ENCODE results near the gene CEACAM20.
A peak's percentile ranks its signal among the peaks of the same experiment; 100 is the strongest.
"Not testable (repeated sequence)": the region's sequence is repeated elsewhere in the genome, so short reads cannot be mapped to it uniquely, and the experiment has no call there.

Gene CEACAM20

DNA sequence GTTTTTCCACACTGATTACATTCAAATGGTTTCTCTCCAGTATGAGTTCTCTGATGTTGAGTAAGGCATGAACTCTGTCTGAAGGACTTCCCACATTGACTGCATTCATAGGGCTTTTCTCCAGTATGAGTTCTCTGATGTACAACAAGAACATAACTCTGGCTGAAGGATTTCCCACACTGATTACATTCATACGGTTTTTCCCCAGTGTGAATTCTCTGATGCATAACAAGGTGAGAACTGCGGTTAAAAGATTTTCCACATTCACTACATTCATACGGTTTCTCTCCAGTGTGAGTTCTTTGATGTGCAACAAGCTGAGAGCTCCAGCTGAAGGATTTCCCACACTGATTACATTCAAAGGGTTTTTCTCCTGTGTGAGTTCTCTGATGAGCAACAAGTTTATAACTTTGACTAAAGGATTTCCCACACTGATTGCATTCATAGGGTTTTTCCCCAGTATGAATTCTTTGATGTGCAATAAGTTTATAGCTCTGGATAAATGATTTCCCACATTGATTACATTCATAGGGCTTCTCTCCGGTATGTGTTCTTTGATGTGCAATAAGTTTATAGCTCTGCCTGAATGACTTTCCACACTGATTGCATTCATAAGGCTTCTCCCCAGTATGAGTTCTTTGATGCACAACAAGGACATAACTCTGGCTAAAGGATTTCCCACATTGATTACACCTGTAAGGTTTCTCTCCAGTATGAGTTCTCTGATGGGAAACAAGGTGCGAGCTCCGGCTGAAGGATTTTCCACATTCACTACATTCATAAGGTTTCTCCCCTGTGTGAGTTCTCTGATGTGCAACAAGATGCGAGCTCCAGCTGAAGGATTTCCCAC, 52.7 kb downstream of the CEACAM20 start:
- peak; percentile 12 for DNase-seq

DNA sequence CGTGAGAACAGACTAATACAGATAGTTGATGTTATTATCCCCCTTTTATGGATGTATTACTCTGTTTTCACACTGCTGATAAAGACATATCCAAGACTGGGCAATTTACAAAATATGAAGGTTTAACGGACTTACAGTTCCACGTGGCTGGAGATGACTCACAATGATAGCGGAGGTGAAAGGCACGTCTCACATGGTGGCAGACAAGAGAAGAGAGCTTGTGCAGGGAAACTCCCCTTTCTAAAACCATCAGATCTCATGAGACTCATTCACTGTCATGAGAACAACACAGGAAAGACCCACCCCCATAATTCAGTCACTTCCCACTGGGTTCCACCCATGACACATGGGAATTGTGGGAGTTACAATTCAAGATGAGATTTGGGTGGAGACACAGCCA, 60.7 kb downstream of the CEACAM20 start:
- not testable (repeated sequence) for DNase-seq

DNA sequence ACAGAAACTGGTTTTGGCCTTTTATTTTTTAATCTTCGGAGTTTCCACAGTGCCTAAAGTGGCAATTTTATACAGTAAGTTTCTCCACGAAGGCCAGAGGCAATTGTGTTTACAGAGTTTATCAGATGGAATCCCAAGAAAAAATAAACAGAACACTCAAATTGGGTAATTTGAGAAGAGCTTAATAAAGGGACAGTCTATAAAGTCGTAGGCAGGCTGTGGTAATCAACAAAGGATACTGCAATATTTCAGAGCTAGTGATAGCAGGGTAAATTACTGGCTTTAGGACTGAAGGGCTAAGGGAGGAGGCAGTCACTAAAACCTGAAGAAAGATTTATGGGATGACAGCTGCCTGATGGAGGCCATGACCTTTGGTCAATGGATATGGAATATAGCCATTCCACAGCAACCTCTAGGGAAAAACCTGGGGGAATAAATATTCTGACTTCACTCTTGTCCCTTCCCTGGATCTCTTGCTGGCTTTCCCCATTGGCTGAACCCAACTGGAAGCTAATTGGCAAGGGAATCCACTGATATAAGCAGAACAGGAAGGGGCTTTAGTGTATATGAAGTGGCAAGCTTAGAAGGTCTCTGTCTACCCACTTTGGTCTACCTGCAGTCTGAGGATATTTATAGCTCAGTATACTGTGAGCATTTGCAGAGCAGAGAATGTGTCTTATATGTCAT, 66.7 kb downstream of the CEACAM20 start:
- not testable (repeated sequence) for DNase-seq

Data from NCI-H2029 (cell line).